Stimulated activated CD4-positive, alpha-beta T cell treated with anti-CD3 and anti-CD28 coated beads, TNF-alpha, amount 100 ng/mL, for 24 hours (primary cell): Measurements from ENCODE around the gene PDZD4.

ENCODE experiments used
- DNase-seq, 3 experiments: peaks; one replicate each; pipeline ENCODE4 v3.0.0-alpha.2; 2020; ENCODE audit warnings: low read depth in 3 of 3

PDZD4 gene

DNA sequence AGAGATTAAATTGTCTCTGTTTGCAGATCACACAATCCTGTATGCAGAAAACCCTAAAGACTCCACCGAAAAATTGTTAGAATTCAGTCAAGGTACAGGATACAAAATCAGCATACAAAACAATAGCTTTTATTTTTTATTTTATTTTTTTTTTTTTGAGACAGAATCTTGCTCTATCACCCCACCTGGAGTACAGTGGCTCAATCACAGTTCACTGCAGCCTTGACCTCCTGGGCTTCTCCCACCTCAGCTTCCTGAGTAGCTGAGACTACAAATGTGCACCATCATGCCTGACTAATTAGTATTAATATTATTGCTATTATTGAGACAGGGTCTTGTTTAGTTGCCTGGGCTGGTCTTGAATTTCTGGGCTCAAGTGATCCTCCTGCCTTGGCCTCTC is 75.2 kb downstream of the PDZD4 start:
- no peak for DNase-seq
